Endodermal cell (in vitro differentiated cells): ENCODE data around the gene HMG20B. TPM values are rescaled to one million over a fixed set of nuclear protein-coding genes. Genes with fewer than 3 reads are reported as not detected.

Source experiments
- DNase-seq: peaks from one replicate; pipeline ENCODE4 v3.0.0-alpha.2; 2017
- H3K27ac ChIP-seq: 2 replicates; pipeline ENCODE4 v1.5.1; 2013; ENCODE audit warnings: mild to moderate bottlenecking, low read depth, low read length, moderate library complexity
- H3K27me3 ChIP-seq: 2 replicates; pipeline ENCODE4 v1.6.1; 2013; ENCODE audit warnings: mild to moderate bottlenecking, low read length, moderate library complexity; ENCODE audit not compliant: insufficient read depth, control insufficient read depth, poor library complexity, severe bottlenecking
- H3K36me3 ChIP-seq: 2 replicates; pipeline ENCODE4 v1.7.0; 2013; ENCODE audit warnings: mild to moderate bottlenecking, low read length, moderate library complexity; ENCODE audit not compliant: control insufficient read depth, insufficient read depth
- H3K4me1 ChIP-seq: one replicate; pipeline ENCODE4 v1.7.0; 2013; ENCODE audit warnings: low read length; ENCODE audit not compliant: control insufficient read depth, insufficient read depth
- H3K4me3 ChIP-seq: 2 replicates; pipeline ENCODE4 v1.5.1; 2013; ENCODE audit warnings: mild to moderate bottlenecking, low read length, moderate library complexity
- H3K9ac ChIP-seq: 2 replicates; pipeline ENCODE4 v1.6.1; 2013; ENCODE audit warnings: mild to moderate bottlenecking, low read length, moderate library complexity; ENCODE audit not compliant: poor library complexity, severe bottlenecking; ENCODE audit errors: extremely low read depth
- H3K9me3 ChIP-seq: 2 replicates; pipeline ENCODE4 v1.6.1; 2013; ENCODE audit warnings: mild to moderate bottlenecking, low read length, moderate library complexity; ENCODE audit not compliant: control insufficient read depth
- H3K27ac Mint-ChIP-seq: 2 replicates; pipeline ENCODE4 v1.8.0; 2020; ENCODE audit warnings: mixed read lengths
- H3K27me3 Mint-ChIP-seq: 2 replicates; pipeline ENCODE4 v1.8.0; 2021; ENCODE audit warnings: mild to moderate bottlenecking, mixed read lengths; ENCODE audit not compliant: insufficient read depth
- H3K36me3 Mint-ChIP-seq: 2 replicates; pipeline ENCODE4 v1.8.0; 2020; ENCODE audit warnings: low read depth, mixed read lengths
- H3K4me1 Mint-ChIP-seq: 2 replicates; pipeline ENCODE4 v1.8.0; 2020; ENCODE audit warnings: mixed read lengths
- H3K4me3 Mint-ChIP-seq: 2 replicates; pipeline ENCODE4 v1.8.0; 2020; ENCODE audit warnings: mild to moderate bottlenecking, moderate library complexity, mixed read lengths
- H3K9me3 Mint-ChIP-seq: 2 replicates; pipeline ENCODE4 v1.8.0; 2020; ENCODE audit warnings: mild to moderate bottlenecking, mixed read lengths
- WGBS, 2 experiments: methylation state at CpG; one replicate each; pipeline versions ENCODE4 v1.1.5 to v1.1.7; 2013; ENCODE audit warnings: missing lambda C conversion rate in 2 of 2, mixed read lengths in 1 of 2; ENCODE audit not compliant: insufficient coverage in 1 of 2, insufficient read length in 1 of 2; 5-methylcytosine and 5-hydroxymethylcytosine counted together
- total RNA-seq, 2 donors: library from RNA; stranded (reverse); fragmentation: NEBNext Ultra II Directional in 1 of 2; extraction: Animal tissue kit (Norgen Biotek cat#: 25700) in 1 of 2; gene quantifications; 2 replicates in 1 of 2; 3 replicates in 1 of 2; pipeline ENCODE4 v1.2.1, GENCODE V29; 2021
- TF ChIP-seq, protein P1 (sequence below): fragments of 200-600 bp; sonication (generic); conservative IDR thresholded peaks from 2 replicates; pipeline ENCODE4 v1.5.0; 2021; ENCODE audit warnings: antibody characterized with exemption, mild to moderate bottlenecking

HMG20B gene
- total RNA-seq, 2 donors from 2014 or later, result 80.7 to 102 TPM

GRCh38 chr19:3533033-3533432 is 39.7 kb upstream of the HMG20B start:
- Histone ChIP-seq H3K9ac (no peak overlapping the region), H3K9me3 (no peaks in the 10 kb centered on the region), H3K27ac (no peak overlapping the region), H3K36me3 (peaks cover 24% of the 10 kb centered on the region), H3K27me3 (no peaks in the 10 kb centered on the region), H3K4me1 (no peaks in the 10 kb centered on the region), H3K4me3 (no peak overlapping the region)
- Mint-ChIP-seq H3K36me3 (peaks cover 36% of the 10 kb centered on the region), H3K4me3 (no peak overlapping the region), H3K9me3 (no peaks in the 10 kb centered on the region), H3K27me3 (no peaks in the 10 kb centered on the region), H3K27ac (no peak overlapping the region), H3K4me1 (no peaks in the 10 kb centered on the region)
- DNase-seq, result no peak
- TF ChIP-seq, protein P1, sequence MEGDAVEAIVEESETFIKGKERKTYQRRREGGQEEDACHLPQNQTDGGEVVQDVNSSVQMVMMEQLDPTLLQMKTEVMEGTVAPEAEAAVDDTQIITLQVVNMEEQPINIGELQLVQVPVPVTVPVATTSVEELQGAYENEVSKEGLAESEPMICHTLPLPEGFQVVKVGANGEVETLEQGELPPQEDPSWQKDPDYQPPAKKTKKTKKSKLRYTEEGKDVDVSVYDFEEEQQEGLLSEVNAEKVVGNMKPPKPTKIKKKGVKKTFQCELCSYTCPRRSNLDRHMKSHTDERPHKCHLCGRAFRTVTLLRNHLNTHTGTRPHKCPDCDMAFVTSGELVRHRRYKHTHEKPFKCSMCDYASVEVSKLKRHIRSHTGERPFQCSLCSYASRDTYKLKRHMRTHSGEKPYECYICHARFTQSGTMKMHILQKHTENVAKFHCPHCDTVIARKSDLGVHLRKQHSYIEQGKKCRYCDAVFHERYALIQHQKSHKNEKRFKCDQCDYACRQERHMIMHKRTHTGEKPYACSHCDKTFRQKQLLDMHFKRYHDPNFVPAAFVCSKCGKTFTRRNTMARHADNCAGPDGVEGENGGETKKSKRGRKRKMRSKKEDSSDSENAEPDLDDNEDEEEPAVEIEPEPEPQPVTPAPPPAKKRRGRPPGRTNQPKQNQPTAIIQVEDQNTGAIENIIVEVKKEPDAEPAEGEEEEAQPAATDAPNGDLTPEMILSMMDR, result no peak
- WGBS, 2 experiments, result 94 to 96% methylated on average over 14 to 17 of the region's 17 CpGs

DNA sequence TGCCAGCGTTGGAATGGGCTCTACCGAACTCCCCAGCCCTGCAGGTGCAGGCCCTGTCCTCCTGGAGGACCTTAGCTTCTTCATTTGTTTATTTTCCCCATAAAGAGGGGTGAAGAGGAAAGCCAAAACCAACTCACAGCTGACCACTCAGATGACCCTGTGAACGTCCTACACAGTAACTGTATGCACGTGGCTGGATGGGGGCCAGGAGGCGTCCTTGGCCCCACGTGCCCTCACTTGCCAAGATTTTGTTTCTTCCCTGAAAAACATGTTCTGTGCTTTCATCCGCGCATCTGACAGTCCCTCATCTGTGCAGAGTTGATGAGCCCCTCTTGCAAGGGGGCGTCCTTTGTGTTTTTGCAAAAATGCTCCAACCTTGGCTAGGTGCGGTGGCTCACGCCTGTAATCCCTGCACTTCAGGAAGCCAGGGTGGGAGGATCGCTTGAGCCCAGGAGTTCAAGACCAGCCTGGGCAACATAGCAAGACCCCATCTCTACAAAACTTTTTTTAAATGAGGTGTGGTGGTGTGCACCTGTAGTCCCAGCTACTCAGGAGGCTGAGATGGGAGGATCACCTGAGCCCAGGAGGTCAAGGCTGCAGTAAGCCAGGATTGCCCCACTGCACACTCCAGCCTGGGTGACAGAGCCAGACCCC is 39.1 kb upstream of the HMG20B start:
- Mint-ChIP-seq H3K4me3 (no peak overlapping the region), H3K27me3 (no peaks in the 10 kb centered on the region), H3K36me3 (peaks cover 41% of the 10 kb centered on the region), H3K27ac (no peak overlapping the region), H3K4me1 (no peaks in the 10 kb centered on the region), H3K9me3 (no peaks in the 10 kb centered on the region)
- Histone ChIP-seq H3K9ac (no peak overlapping the region), H3K4me3 (no peak overlapping the region), H3K27me3 (no peaks in the 10 kb centered on the region), H3K36me3 (peaks cover 23% of the 10 kb centered on the region), H3K27ac (no peak overlapping the region), H3K9me3 (no peaks in the 10 kb centered on the region), H3K4me1 (no peaks in the 10 kb centered on the region)
- no peak for DNase-seq
- 94 to 98% methylated on average over 10 to 12 of the region's 12 CpGs for WGBS, 2 experiments
- TF ChIP-seq, protein P1, result no peak

DNA sequence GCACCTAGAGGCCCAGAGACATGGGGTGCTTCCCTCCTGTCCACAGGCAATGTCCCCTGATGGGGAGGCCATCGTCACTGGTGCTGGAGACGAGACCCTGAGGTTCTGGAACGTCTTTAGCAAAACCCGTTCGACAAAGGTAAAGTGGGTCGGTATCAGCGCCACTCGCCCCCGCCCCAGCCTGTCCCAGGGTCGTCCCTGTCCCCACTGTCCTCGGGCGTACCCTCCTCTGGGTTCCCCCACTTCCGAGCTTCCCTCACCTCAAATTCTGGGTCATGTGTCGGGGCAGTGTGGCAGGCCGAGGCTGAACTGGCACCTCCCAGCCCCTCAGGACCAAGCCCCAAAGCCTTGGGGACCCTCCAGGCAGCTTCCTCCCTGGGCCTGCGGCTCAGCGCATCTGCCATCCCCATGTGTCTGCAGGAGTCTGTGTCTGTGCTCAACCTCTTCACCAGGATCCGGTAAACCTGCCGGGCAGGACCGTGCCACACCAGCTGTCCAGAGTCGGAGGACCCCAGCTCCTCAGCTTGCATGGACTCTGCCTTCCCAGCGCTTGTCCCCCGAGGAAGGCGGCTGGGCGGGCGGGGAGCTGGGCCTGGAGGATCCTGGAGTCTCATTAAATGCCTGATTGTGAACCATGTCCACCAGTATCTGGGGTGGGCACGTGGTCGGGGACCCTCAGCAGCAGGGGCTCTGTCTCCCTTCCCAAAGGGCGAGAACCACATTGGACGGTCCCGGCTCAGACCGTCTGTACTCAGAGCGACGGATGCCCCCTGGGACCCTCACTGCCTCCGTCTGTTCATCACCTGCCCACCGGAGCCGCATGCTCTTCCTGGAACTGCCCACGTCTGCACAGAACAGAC is 38.1 kb upstream of the HMG20B start:
- peaks cover 27% of the 10 kb centered on the region for H3K36me3 ChIP-seq
- Mint-ChIP-seq H3K27ac (no peak overlapping the region), H3K27me3 (no peaks in the 10 kb centered on the region)

More for the DNA sequence above, 38.1 kb upstream of the HMG20B start:
- no peaks in the 10 kb centered on the region for H3K9me3 Mint-ChIP-seq
- WGBS, 2 experiments, result 95 to 96% methylated on average over 24 to 38 of the region's 38 CpGs
- no peak overlapping the region for H3K4me3 Mint-ChIP-seq
- Histone ChIP-seq H3K9ac (no peak overlapping the region), H3K4me3 (no peak overlapping the region), H3K4me1 (no peaks in the 10 kb centered on the region), H3K27ac (no peak overlapping the region), H3K27me3 (no peaks in the 10 kb centered on the region), H3K9me3 (no peaks in the 10 kb centered on the region)
- no peak for DNase-seq
- no peaks in the 10 kb centered on the region for H3K4me1 Mint-ChIP-seq
- TF ChIP-seq, protein P1, result no peak
- peaks cover 45% of the 10 kb centered on the region for H3K36me3 Mint-ChIP-seq
